ENCODE results near the gene GPR149. TPM values are rescaled to one million over a fixed set of nuclear protein-coding genes. Genes with fewer than 3 reads are reported as not detected.
"Not testable (repeated sequence)": the region's sequence is repeated elsewhere in the genome, so short reads cannot be mapped to it uniquely, and the experiment has no call there.

Gene GPR149, protein sequence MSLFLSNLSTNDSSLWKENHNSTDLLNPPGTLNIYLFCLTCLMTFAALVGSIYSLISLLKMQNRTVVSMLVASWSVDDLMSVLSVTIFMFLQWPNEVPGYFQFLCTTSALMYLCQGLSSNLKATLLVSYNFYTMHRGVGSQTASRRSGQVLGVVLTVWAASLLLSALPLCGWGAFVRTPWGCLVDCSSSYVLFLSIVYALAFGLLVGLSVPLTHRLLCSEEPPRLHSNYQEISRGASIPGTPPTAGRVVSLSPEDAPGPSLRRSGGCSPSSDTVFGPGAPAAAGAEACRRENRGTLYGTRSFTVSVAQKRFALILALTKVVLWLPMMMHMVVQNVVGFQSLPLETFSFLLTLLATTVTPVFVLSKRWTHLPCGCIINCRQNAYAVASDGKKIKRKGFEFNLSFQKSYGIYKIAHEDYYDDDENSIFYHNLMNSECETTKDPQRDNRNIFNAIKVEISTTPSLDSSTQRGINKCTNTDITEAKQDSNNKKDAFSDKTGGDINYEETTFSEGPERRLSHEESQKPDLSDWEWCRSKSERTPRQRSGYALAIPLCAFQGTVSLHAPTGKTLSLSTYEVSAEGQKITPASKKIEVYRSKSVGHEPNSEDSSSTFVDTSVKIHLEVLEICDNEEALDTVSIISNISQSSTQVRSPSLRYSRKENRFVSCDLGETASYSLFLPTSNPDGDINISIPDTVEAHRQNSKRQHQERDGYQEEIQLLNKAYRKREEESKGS
- not detected for polyA plus RNA-seq

DNA sequence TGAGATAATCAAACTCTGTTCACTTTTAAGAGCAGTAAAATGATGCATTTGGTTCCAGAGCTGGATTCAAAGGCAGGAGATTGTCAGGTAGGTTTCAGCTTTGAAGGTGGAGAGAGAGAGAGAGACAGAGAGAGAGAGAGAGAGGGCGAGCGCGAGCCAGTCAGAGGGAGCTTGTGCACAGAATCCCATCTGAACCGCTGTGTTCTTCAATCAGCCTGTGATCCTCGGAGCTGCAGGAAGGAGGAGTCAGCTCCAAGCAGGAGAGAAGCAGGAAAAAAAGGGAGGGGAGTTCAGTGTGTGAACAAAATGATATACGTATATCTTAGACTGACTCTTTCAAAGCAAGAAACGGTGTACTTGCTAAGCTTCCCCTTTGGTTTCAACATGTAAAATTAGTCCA is at the start of gene GPR149:
GPR149 (minus strand) TSS at position 177 of the 400 bp plus-strand sequence. CDS start 575 bp downstream, outside the sequence.
- H3K27ac ChIP-seq (ENCODE audit: low read depth, low read length), result no peak within 1 kb of the TSS
- 13 to 25% (median 15%) methylated on average over 7 of the region's 7 CpGs for WGBS, 3 donors

DNA sequence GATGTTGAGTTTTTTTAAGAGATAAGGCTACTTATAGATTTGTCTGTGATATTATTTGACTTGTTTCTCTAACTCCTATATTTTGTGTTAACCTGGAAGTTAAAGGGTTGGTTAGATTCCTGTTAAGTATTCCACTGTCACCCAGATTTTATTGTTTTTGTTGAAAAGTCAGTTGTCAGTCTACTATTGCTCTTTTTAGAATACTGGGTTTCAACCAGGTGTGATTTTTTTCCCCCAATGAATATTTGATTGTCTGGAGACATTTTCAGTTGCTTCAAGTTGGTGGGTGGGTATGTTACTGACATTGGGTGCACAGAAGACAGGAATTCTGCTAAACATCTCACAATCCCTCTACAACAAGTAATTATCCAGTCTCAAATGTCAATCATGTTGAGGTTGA is 43.8 kb upstream of the GPR149 start:
- no peak overlapping the region for H3K27ac ChIP-seq (ENCODE audit: low read depth, low read length)

DNA sequence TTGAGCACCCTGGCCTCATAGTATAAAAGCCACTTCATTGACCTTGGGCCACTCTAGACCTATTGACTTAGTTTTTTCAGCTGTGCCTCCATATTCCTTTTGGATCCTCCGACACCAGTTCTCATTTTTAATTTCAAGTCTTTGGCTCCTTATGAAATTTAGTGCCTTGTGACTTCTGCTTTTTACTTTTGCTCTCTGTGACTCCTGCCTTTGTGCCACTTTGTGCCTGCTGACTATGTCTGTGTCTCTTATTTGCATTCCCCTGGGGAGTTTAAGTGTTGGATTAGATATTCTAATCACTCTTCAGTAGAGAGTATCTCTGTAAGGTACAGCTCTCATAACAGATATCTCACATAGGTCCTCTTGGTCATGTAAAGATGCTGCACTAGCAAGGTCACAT is 39.6 kb upstream of the GPR149 start:
- 86 to 97% (median 91%) methylated on average over 1 of the region's 1 CpG for WGBS, 3 donors
- H3K27ac ChIP-seq (ENCODE audit: low read depth, low read length), result no peak overlapping the region

DNA sequence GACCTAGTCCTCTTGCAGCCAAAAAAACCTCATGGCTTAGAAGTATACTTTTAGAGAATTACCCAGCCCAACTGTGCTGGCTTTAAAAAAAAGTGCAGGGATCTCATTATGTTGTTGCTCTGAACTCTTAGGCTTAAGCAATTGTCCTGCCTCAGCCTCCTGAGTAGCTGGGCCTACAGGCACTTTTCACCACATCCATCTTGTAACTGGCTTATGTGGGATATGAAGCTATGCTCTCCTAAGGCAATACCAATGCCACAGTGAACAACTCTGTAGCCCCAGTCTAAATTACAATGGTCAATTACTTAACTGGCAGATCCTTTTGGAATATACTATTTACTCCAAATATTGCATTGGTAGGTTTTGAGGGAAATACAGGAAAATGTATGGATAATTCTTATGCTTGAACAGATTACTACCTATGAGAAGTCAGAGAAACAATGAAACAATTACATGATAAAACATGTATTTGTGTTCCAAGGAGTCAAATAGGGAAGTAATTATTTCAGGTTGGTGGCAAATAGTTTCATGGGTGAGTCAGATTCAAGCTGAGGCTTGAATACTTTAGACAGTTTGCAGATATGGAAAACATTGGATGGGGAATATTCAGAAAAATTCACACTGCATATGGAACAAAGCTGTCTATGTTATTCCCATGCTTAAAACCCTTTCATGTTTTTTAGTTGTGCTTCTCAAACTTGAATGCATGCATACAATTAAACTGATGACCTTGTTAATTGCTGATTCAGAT is 34.6 kb upstream of the GPR149 start:
- H3K27ac ChIP-seq (ENCODE audit: low read depth, low read length), result no peak overlapping the region

DNA sequence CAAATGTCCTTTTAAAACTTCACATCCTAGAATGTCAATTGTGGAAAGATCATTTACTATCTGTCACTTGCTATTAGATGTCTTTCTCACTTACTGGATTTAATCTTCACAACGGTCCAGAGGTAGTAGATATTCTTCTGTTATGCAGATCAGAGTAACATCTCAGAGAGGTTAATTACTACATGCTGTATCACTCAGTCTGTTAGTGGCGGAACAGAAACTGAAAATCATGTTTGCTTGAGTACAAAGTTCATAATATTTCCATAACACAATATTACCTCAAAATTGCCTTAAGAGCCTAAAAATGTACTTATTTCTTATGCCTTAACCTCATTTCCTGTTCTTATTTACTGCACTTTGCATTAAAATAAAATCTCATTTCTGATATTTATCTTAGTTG is 28.6 kb upstream of the GPR149 start:
- H3K27ac ChIP-seq (ENCODE audit: low read depth, low read length), result no peak overlapping the region
- WGBS, 3 donors, result 61 to 83% (median 80%) methylated on average over 2 of the region's 2 CpGs

DNA sequence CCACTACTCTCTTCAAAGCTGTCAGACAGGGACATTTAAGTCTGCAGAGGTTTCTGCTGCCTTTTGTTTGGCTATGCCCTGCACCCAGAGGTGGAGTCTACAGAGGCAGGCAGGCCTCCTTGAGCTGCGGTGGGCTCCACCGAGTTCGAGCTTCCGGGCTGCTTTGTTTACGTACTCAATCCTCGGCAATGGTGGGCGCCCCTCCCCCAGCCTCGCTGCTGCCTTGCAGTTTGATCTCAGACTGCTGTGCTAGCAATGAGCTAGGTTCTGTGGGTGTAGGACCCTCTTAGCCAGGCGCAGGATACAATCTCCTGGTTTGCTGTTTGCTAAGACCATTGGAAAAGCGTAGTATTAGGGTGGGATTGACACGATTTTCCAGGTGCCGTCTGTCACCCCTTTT is 9.1 kb upstream of the GPR149 start:
- 73 to 83% (median 74%) methylated on average over 12 of the region's 12 CpGs for WGBS, 3 donors
- H3K27ac ChIP-seq (ENCODE audit: low read depth, low read length), result not testable (repeated sequence)

DNA sequence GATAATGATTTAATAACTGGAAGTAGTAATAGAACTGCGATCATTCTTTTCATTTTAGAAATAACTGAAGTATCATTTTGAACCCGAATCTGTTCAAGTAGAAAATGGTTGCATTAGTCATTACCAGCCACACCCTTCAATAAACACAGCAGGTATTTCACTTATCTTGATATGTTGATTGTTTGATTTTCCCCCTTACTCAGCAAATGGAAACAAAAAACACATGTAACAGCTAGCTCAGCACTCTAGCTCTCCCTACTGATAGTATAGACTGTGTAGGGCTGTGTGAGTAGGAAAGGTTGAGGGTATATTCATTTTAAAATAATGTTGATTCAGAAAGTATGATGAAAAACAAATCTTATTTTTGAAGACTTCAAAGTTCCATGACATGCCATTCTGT is 1.1 kb upstream of the GPR149 start:
- 69 to 88% (median 83%) methylated on average over 2 of the region's 2 CpGs for WGBS, 3 donors
- no peak overlapping the region for H3K27ac ChIP-seq (ENCODE audit: low read depth, low read length)

DNA sequence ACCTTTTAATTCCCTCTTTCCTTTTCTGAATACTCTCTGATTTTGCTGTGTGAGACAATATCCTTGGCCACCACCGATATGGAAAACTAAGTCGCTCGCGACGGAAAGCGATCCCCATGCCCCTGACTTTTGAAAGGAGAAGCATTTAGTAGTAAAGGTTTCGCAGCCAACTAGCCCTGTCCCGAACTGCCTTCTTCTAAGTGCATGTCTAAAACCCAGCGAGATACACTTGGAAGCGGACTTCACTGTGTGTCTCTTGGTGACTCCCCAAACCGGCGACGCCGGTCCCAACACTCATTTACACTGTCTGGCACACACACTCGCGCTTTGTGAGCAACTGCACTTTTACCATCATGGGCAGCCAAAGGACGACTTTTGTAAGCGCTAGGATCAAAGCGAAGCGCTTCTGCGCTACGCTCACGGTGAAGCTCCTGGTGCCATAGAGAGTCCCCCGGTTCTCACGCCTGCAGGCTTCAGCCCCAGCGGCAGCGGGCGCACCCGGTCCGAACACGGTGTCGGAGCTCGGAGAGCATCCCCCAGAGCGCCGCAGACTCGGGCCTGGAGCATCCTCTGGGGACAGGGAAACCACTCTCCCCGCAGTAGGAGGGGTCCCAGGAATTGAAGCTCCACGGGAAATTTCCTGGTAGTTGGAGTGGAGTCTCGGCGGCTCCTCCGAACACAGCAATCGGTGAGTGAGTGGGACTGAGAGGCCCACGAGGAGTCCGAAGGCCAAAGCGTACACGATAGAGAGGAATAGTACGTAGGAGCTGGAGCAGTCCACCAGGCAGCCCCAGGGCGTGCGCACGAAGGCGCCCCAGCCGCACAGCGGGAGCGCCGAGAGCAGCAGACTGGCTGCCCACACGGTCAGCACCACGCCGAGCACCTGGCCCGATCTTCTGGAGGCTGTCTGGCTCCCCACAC is 1.4 kb downstream of the GPR149 start:
- WGBS, 3 donors, result 2 to 3% (median 2%) methylated on average over 59 of the region's 59 CpGs

DNA sequence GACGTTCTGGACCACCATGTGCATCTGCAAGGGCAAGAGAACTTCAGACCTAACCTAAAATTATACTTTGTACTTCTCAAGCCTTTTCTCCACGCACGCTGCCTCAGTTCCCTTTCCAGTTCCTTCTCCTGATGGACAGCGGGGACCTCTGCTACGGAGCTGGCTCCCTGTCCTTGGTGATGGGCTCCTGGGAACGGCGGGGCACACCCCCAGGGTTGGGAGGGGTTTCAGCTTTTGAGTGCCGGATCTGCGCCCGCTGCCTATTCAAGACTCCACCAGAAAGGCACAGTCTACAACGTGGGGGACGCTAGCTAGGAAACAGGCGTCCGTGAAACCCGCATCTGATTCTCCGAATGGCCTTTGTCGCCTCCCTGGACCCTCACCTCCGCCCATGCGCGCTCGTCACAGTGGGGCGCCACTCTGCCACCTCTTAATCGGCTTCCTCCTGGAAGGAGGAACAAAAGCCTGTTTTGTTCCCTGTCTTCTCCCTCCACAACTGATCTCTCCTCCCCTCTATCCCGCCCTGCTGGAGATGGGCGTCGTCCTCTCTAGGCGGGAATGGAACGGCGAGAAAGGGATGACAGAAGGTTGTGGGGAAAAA is 2.2 kb downstream of the GPR149 start:
- 2 to 4% (median 4%) methylated on average over 29 of the region's 29 CpGs for WGBS, 3 donors

More for the DNA sequence above, 1.4 kb downstream of the GPR149 start:
- H3K27ac ChIP-seq (ENCODE audit: low read depth, low read length), result no peak overlapping the region

DNA sequence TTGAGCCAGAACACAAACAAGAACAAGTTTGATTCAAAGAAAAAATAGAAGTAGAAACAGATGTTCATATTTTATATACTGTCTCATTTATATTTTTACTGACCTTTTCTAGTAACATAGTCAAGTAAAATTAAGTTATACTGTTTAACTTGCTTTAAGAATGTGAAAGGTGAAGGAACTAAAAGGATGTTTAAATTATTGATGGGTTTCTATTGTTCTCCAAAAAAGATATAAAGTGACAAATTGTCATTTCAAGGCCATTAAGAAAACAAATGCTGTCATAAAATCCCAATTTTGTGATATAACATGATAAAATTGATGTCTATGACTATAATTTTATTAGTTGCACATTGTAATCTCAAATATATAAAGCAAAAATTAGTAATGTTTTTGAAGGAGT is 7.3 kb downstream of the GPR149 start:
- no peak overlapping the region for H3K27ac ChIP-seq (ENCODE audit: low read depth, low read length)

More for the DNA sequence above, 2.2 kb downstream of the GPR149 start:
- H3K27ac ChIP-seq (ENCODE audit: low read depth, low read length), result no peak overlapping the region

DNA sequence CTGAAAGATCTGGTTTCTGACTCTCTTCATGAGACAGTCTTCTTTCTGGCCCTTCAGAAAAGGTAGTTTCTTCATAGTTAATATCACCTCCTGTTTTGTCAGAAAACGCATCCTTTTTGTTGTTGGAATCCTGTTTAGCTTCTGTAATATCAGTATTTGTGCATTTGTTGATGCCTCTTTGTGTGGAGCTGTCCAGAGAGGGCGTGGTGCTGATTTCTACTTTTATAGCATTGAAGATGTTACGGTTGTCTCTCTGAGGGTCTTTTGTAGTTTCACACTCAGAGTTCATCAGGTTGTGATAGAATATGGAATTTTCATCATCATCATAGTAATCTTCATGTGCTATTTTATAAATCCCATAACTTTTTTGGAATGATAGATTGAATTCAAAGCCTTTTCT is 8.9 kb downstream of the GPR149 start:
- 16 to 22% (median 19%) methylated on average over 3 of the region's 3 CpGs for WGBS, 3 donors
- H3K27ac ChIP-seq (ENCODE audit: low read depth, low read length), result no peak overlapping the region

DNA sequence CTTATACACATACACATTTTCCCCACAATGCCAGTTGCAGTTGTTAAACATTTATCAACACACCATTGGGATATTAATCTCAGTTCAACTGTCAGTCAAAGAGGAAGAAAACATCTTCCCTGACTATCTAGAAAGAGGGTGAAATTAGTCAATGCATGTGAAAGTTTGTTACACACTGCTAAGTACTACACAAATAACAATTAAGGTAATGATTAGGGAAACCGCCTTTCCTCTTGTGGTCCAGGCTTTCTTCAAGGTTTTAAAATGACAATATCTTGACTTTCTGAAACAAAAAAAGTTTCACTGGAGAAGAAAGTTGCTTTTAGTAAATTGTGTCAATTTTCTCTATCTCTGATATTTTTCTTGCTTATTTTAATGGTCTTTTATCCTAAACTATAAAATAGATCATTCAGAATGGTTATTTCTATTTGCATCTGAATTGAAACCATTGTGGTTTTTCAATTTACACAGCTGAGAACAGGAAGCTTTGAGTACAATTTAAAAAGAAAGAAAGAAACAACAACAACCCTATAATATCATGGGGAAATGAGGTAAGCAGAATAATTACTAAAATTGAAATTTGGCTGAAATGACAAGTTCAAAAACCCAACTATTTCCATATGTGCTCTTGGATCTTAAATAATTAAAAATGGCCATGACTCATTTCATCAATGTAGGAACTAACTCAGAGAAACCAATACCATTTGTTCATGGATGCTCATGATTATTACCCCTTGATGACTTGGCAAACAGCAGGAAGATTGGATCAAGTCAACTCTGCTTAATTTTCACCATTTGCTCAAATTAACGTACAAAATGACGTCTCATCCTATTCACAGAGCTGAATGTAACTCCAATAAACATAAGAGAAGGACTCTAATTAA is 31.7 kb downstream of the GPR149 start:
- 64 to 81% (median 74%) methylated on average over 3 of the region's 3 CpGs for WGBS, 3 donors
- no peak overlapping the region for H3K27ac ChIP-seq (ENCODE audit: low read depth, low read length)

DNA sequence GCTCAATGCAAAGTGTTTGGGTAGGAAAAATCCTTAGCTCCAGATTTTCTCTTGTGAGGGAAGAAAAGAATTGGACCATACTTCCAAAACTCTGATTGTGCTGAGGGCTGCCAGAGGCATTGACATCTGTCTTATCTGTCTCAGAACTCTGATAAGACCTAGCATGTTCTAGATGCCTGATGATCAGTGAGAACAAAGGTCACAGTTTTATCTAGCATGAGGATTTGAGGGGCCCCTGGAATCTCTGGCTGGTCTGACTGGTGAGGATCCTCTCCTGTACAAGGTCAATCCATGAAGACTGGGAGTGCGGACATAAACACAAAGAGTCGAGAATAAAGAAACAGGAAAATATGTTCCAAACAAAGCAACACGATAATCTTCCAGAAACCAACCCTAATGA is 40.1 kb downstream of the GPR149 start:
- no peak overlapping the region for H3K27ac ChIP-seq (ENCODE audit: low read depth, low read length)
- WGBS, 3 donors, result 76 to 85% (median 84%) methylated on average over 3 of the region's 3 CpGs

DNA sequence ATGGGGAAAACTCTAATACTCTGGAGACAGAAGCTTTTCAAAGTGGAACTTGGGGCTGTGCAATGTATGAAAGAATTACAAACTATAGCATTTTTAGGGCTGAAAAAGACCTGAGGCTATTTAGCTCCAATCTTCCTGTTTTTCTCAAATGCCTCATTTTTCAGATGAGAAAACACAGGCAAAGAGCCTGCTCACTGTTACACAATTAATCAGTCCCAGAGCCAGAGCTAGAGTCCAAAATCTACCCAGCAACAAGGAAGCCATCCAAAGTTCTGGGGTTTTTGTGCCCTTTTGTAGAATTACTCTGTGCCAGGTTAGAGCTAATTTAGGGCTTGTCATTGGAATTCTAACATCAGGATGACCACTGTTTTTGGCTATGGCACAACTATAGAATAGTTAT is 45.5 kb downstream of the GPR149 start:
- H3K27ac ChIP-seq (ENCODE audit: low read depth, low read length), result no peak overlapping the region

DNA sequence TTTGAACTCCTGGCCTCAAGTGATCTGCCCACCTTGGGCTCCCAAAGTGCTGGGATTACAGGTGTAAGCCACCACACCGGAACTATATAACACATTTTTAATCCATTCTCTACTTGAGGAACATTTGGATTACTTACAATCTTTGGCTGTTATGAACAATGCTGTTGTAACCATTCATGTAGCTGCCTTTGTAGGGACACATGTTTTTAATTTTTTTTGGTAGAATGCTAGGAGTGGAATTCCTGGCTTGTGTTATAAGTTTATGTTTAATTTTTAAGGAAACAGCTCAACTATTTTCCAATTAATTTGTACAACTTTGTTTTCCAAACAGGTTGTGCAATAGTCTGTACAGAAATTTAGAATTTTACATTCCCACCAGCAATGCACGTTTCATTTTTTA is 51.7 kb downstream of the GPR149 start:
- no peak overlapping the region for H3K27ac ChIP-seq (ENCODE audit: low read depth, low read length)
- WGBS, 3 donors, result 69 to 88% (median 71%) methylated on average over 2 of the region's 2 CpGs

DNA sequence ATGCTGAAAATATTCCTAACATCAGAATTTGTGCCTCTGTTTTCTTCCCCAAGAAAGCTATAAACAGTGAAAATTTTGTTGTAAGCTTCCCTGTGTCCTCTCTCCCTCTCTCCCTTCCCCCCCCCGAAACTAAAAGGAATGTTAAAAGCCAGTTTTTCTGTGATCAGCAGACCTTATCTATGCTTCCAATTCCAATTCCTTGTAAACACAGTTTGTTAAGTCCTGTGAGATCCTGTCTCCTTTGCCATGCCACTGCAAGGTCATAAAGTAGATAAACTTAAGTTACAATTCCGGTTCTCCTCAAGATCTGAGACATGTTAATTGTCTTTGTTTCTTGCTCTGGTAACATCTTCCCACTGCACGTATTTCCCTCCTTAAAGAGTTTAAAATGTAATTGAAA is 62.8 kb downstream of the GPR149 start:
- no peak overlapping the region for H3K27ac ChIP-seq (ENCODE audit: low read depth, low read length)
- 11 to 24% (median 16%) methylated on average over 3 of the region's 3 CpGs for WGBS, 3 donors

DNA sequence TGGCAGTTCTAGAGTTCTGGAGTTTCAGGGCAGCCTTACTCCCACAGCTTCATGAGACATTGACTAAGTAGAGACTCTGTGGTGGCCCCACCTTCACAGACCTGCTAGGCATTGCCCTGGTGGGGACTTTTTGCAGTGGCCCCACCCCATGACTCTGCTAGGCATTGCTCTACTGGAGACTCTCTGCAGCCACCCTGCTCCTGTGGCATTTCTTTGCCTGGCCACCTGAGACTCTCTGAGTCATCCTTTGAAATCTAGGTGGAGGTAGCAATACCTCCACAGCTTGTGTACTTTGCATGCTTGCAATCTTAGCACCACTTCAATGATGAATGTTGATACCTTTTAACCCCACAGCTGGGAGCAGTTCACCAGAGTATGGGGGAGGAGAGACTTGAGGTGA is 65.1 kb downstream of the GPR149 start:
- no peak overlapping the region for H3K27ac ChIP-seq (ENCODE audit: low read depth, low read length)

Data from adipose tissue (tissue), 3 donors.